Endothelial cell of umbilical vein (primary cell): ENCODE data around the gene SLC5A12.
"Not testable (repeated sequence)": the region's sequence is repeated elsewhere in the genome, so short reads cannot be mapped to it uniquely, and the experiment has no call there.

Experiments used
- EZH2 ChIP-seq: IDR thresholded peaks from 2 replicates; pipeline ENCODE4 v1.6.1; 2012; ENCODE audit warnings: borderline replicate concordance, low read depth, mild to moderate bottlenecking, moderate library complexity, low read length, inconsistent platforms; ENCODE audit not compliant: severe bottlenecking
- MYC ChIP-seq: IDR thresholded peaks from one replicate; pipeline ENCODE4 v1.6.1; 2011; ENCODE audit warnings: mild to moderate bottlenecking, low read depth, low read length
- POLR2A ChIP-seq: IDR thresholded peaks from 2 replicates; pipeline ENCODE4 v1.6.1; 2012; ENCODE audit warnings: low read depth, mild to moderate bottlenecking, control low read depth, low read length
- POLR2AphosphoS5 ChIP-seq: IDR thresholded peaks from 2 replicates; pipeline ENCODE4 v1.6.1; 2012; ENCODE audit warnings: low read depth, mild to moderate bottlenecking, control low read depth, low read length, moderate library complexity; ENCODE audit not compliant: insufficient read depth
- TF ChIP-seq, protein P1 (sequence below), 2 donors: IDR thresholded peaks; 1 replicate in 1 of 2; 2 replicates in 1 of 2; pipeline ENCODE4 v1.5.1; 2011; ENCODE audit warnings: low read length in 2 of 2, mild to moderate bottlenecking in 2 of 2, moderate library complexity in 2 of 2, control low read depth in 1 of 2, inconsistent platforms in 1 of 2, low read depth in 1 of 2; ENCODE audit not compliant: insufficient read depth in 1 of 2; ENCODE audit errors: extremely low read depth in 1 of 2

DNA sequence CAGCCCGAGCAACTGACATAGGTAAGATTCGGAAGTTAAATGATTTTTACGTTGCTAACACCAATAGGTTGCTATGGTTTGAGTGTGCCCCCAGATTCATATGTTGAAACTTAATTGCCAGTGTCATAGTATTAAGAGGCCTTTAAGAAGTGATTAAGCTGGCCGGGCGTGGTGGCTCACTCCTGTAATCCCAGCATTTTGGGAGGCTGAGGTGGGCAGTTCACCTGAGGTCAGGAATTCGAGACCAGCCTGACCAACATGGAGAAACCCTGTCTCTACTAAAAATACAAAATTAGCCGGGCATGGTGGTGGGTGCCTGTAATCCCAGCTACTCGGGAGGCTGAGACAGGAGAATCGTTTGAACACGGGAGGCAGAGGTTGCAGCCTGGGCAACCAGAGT is 78.5 kb downstream of the SLC5A12 start:
- TF ChIP-seq, protein P1, sequence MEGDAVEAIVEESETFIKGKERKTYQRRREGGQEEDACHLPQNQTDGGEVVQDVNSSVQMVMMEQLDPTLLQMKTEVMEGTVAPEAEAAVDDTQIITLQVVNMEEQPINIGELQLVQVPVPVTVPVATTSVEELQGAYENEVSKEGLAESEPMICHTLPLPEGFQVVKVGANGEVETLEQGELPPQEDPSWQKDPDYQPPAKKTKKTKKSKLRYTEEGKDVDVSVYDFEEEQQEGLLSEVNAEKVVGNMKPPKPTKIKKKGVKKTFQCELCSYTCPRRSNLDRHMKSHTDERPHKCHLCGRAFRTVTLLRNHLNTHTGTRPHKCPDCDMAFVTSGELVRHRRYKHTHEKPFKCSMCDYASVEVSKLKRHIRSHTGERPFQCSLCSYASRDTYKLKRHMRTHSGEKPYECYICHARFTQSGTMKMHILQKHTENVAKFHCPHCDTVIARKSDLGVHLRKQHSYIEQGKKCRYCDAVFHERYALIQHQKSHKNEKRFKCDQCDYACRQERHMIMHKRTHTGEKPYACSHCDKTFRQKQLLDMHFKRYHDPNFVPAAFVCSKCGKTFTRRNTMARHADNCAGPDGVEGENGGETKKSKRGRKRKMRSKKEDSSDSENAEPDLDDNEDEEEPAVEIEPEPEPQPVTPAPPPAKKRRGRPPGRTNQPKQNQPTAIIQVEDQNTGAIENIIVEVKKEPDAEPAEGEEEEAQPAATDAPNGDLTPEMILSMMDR (IDR thresholded peaks at IDR 0.05; ENCODE audit: extremely low read depth in 1 of 2, insufficient read depth in 1 of 2, low read depth in 1 of 2, low read length in 2 of 2): not testable (repeated sequence)
- TF ChIP-seq MYC, POLR2A, EZH2, POLR2AphosphoS5: not testable (repeated sequence)
